Measurements from ENCODE around the gene SPATA24.
A peak's percentile ranks its signal among the peaks of the same experiment; 100 is the strongest.

The SPATA24 gene

DNA sequence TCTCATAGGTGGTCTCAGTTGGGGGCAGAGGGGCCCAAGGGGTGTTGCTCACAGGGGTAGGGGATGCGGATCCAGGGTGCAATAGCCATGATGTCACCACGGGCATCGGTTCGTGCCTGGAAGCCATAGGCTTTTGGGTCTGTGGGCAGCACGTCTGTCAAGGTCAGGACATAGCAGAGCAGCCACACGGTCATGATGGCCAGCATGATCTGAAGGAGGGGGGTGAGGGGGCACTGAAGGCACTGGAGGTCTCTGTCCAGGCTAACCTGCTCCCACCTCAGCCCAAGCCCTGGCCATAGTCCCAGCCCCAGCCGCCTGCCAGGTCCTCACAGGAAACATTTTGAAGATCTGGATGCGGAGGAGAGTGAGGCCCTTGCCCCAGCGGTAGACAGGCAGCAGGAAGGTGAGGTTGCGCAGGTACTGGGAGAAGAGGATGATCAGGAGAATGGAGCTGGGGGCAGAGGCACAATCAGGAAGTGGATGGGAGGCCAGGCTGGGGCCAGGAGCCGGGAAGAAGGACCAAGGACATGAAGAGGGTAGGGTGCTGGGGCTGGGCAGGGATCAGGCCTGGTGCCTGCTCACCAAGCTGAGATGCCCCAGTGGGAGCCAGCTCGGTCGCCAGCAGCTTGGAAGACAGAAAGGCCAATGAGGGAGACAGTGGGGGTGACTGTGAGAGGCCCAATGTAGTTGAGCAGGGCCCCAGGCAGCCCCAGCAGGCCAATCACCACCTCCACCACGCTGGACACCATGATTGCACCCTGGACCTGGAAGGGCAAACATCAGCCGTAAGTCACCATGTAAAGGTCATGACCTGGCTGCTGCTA lies 24.1 kb downstream of the SPATA24 start:
- Histone ChIP-seq H3K27me3 (ENCODE audit: insufficient read depth, low read length, poor library complexity) (no peaks in the 10 kb centered on the region), H3K79me2 (ENCODE audit: insufficient read depth, low read length) (peaks cover 6% of the 10 kb centered on the region), H3K27ac (ENCODE audit: low read length) (peak overlapping the region; percentile 6), H4K20me1 (ENCODE audit: insufficient read depth, low read length) (peaks cover 7% of the 10 kb centered on the region), H3K4me2 (ENCODE audit: insufficient read depth, low read length) (no peak overlapping the region), H3K36me3 (ENCODE audit: insufficient read depth, low read length) (peaks cover 26% of the 10 kb centered on the region), H3K4me1 (ENCODE audit: insufficient read depth, low read length) (peaks cover 17% of the 10 kb centered on the region), H3K9ac (ENCODE audit: low read depth, low read length) (no peak overlapping the region), H3K9me3 (ENCODE audit: insufficient read depth, low read length, severe bottlenecking) (no peaks in the 10 kb centered on the region), H2AFZ (ENCODE audit: low read depth, low read length) (no peak overlapping the region), H3K4me3 (ENCODE audit: low read depth in 1 of 2, low read length in 2 of 2) (no peak overlapping the region)
- no peak for TF ChIP-seq EZH2 (IDR thresholded peaks at IDR 0.05; ENCODE audit: borderline replicate concordance, low read depth, low read length, severe bottlenecking)
- TF ChIP-seq, protein P1, sequence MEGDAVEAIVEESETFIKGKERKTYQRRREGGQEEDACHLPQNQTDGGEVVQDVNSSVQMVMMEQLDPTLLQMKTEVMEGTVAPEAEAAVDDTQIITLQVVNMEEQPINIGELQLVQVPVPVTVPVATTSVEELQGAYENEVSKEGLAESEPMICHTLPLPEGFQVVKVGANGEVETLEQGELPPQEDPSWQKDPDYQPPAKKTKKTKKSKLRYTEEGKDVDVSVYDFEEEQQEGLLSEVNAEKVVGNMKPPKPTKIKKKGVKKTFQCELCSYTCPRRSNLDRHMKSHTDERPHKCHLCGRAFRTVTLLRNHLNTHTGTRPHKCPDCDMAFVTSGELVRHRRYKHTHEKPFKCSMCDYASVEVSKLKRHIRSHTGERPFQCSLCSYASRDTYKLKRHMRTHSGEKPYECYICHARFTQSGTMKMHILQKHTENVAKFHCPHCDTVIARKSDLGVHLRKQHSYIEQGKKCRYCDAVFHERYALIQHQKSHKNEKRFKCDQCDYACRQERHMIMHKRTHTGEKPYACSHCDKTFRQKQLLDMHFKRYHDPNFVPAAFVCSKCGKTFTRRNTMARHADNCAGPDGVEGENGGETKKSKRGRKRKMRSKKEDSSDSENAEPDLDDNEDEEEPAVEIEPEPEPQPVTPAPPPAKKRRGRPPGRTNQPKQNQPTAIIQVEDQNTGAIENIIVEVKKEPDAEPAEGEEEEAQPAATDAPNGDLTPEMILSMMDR (IDR thresholded peaks at IDR 0.05; ENCODE audit: borderline replicate concordance, extremely low read depth, low read length, poor library complexity, severe bottlenecking), result no peak
- DNase-seq (no peak), ATAC-seq (ENCODE audit: insufficient read depth, low read depth) (no peak)

GRCh38 chr5:139378941-139379361 lies 24.9 kb downstream of the SPATA24 start:
- H3K9me3 ChIP-seq (ENCODE audit: insufficient read depth, low read length, severe bottlenecking), result no peaks in the 10 kb centered on the region
- no peak overlapping the region for H3K9ac ChIP-seq (ENCODE audit: low read depth, low read length)
- no peak overlapping the region for H3K4me2 ChIP-seq (ENCODE audit: insufficient read depth, low read length)
- peak overlapping the region; percentile 6 for H3K27ac ChIP-seq (ENCODE audit: low read length)
- peaks cover 31% of the 10 kb centered on the region for H3K36me3 ChIP-seq (ENCODE audit: insufficient read depth, low read length)
- no peaks in the 10 kb centered on the region; the same call in 1 of the 2 replicates for H3K79me2 ChIP-seq (ENCODE audit: insufficient read depth, low read length)
- H3K4me3 ChIP-seq (ENCODE audit: low read depth in 1 of 2, low read length in 2 of 2), result no peak overlapping the region
- H3K4me1 ChIP-seq (ENCODE audit: insufficient read depth, low read length), result peaks cover 8% of the 10 kb centered on the region
- no peaks in the 10 kb centered on the region for H3K27me3 ChIP-seq (ENCODE audit: insufficient read depth, low read length, poor library complexity)
- no peak for TF ChIP-seq EZH2 (IDR thresholded peaks at IDR 0.05; ENCODE audit: borderline replicate concordance, low read depth, low read length, severe bottlenecking)
- TF ChIP-seq, protein P1 (IDR thresholded peaks at IDR 0.05; ENCODE audit: borderline replicate concordance, extremely low read depth, low read length, poor library complexity, severe bottlenecking), result no peak
- no peaks in the 10 kb centered on the region; the same call in 1 of the 2 replicates for H4K20me1 ChIP-seq (ENCODE audit: insufficient read depth, low read length)
- no peak for ATAC-seq (ENCODE audit: insufficient read depth, low read depth)
- H2AFZ ChIP-seq (ENCODE audit: low read depth, low read length), result no peak overlapping the region
- no peak for DNase-seq

DNA sequence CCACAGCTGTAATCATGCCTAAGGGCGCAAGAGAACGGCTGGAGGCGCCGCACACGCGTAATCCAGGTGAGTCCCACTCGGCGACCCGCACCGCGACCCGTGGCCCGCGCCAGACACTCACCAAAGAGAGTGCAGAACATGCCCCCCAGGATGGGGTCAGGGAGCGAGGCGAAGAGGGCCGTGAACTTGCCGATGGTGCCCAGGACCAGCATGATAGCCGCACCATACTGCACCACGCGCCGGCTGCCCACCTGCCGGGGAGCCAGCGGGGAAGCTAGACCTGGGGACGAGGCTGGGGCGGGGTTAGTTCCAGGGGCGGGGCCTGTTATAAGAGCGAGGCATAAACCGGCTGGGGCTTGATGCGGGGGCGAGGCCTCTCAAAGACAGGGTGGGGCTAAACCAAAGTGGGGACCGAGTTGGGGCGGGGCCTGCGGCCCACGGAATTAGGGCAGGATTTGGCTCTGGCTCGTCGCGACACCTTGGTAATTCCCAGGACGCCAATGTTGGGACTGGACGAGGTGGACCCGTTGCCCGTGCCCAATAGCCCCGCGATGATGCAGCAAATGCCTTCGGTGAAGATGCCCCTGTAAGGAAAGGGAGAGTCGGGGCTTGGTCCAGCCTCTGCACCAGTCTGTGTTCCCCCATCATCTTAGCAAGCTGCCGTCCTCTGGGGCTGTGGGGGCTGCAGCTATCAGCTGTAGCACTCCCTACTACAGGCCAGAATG lies 25.6 kb downstream of the SPATA24 start:
- Histone ChIP-seq H3K4me2 (ENCODE audit: insufficient read depth, low read length) (no peak overlapping the region), H3K79me2 (ENCODE audit: insufficient read depth, low read length) (no peaks in the 10 kb centered on the region), H3K36me3 (ENCODE audit: insufficient read depth, low read length) (peaks cover 38% of the 10 kb centered on the region), H4K20me1 (ENCODE audit: insufficient read depth, low read length) (peaks cover 4% of the 10 kb centered on the region; the same call in 1 of the 2 replicates), H3K4me1 (ENCODE audit: insufficient read depth, low read length) (peaks cover 1% of the 10 kb centered on the region; the same call in 1 of the 2 replicates), H3K9ac (ENCODE audit: low read depth, low read length) (no peak overlapping the region), H3K9me3 (ENCODE audit: insufficient read depth, low read length, severe bottlenecking) (no peaks in the 10 kb centered on the region), H3K27me3 (ENCODE audit: insufficient read depth, low read length, poor library complexity) (no peaks in the 10 kb centered on the region), H2AFZ (ENCODE audit: low read depth, low read length) (no peak overlapping the region), H3K4me3 (ENCODE audit: low read depth in 1 of 2, low read length in 2 of 2) (no peak overlapping the region), H3K27ac (ENCODE audit: low read length) (0 out of 2 replicates have a peak overlapping the region, but pooled peaks have one; percentile 6)
- TF ChIP-seq EZH2 (IDR thresholded peaks at IDR 0.05; ENCODE audit: borderline replicate concordance, low read depth, low read length, severe bottlenecking), result no peak
- TF ChIP-seq, protein P1 (IDR thresholded peaks at IDR 0.05; ENCODE audit: borderline replicate concordance, extremely low read depth, low read length, poor library complexity, severe bottlenecking), result no peak
- ATAC-seq (ENCODE audit: insufficient read depth, low read depth), result no peak
- no peak for DNase-seq
